ENCODE results near the gene FZD7. TPM values are rescaled to one million over a fixed set of nuclear protein-coding genes. Genes with fewer than 3 reads are reported as not detected.

The FZD7 gene
- total RNA-seq, 2 experiments from 2014 or later: 0.17 to 0.25 TPM

DNA sequence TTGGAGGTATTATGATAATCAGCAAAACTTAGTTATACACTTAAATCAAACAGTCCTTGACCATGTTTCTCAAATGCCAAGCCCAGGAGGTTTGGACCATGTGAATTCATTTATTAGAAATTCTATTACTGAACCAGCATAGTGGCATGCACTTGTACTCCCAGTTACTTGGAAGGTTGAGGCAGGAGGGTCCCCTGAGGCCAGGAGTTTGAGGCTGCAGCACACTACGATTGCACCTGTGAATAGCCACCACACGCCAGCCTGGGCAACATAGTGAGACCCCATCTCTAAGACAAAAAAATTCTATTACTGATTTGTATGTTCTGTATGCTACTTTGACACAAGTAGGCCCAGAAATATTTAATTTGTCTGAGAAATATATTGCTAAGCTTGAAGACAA lies 43.6 kb upstream of the FZD7 start:
- Mint-ChIP-seq H3K9me3 (no peaks in the 10 kb centered on the region), H3K4me1 (ENCODE audit: low read depth) (no peaks in the 10 kb centered on the region), H3K36me3 (ENCODE audit: low read depth) (no peaks in the 10 kb centered on the region), H3K27me3 (peaks cover 3% of the 10 kb centered on the region), H3K4me3 (no peak overlapping the region), H3K27ac (no peak overlapping the region)
- intact Hi-C loops (cut with DNase I, micrococcal nuclease): no loop called here
- TF ChIP-seq, protein P1, sequence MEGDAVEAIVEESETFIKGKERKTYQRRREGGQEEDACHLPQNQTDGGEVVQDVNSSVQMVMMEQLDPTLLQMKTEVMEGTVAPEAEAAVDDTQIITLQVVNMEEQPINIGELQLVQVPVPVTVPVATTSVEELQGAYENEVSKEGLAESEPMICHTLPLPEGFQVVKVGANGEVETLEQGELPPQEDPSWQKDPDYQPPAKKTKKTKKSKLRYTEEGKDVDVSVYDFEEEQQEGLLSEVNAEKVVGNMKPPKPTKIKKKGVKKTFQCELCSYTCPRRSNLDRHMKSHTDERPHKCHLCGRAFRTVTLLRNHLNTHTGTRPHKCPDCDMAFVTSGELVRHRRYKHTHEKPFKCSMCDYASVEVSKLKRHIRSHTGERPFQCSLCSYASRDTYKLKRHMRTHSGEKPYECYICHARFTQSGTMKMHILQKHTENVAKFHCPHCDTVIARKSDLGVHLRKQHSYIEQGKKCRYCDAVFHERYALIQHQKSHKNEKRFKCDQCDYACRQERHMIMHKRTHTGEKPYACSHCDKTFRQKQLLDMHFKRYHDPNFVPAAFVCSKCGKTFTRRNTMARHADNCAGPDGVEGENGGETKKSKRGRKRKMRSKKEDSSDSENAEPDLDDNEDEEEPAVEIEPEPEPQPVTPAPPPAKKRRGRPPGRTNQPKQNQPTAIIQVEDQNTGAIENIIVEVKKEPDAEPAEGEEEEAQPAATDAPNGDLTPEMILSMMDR (IDR thresholded peaks at IDR 0.05): no peak
- H3K36me3 ChIP-seq (ENCODE audit: insufficient read depth, low read length): no peaks in the 10 kb centered on the region
- H3K9me3 ChIP-seq (ENCODE audit: control insufficient read depth in 1 of 2, insufficient read depth in 1 of 2, low read length in 2 of 2): no peaks in the 10 kb centered on the region
- no peaks in the 10 kb centered on the region for H3K4me1 ChIP-seq (ENCODE audit: insufficient read depth, low read length)
- no peak overlapping the region for H3K27ac ChIP-seq (ENCODE audit: low read depth in 1 of 2, low read length in 2 of 2)
- DNase-seq (no peak), ATAC-seq (ENCODE audit: poor library complexity) (no peak)
- no peaks in the 10 kb centered on the region for H3K27me3 ChIP-seq (ENCODE audit: control insufficient read depth in 1 of 2, insufficient read depth in 2 of 2, low read length in 2 of 2)
- CTCF ChIA-PET: no interaction called here
- POLR2A ChIA-PET: no interaction called here
- no peak overlapping the region for H3K4me3 ChIP-seq (ENCODE audit: low read length)

DNA sequence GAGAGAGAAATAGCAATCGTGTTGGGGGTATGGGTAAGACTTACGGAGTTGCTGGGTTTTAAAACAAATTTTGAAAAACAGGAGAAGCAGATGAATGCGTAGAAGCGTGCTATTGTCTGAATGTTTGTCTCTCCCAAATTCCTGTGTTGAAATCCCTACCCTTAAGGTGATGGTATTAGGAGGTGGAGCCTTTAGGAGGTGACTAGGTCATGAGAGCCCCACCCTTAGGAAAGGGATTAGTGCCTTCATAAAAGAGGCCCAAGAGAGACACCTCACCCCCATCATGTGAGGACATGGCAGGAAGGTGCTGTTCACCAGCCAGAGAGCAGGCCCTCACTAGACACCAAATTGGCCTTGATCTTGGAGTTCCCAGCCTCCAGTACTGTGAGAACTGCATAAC lies 40.7 kb upstream of the FZD7 start:
- Mint-ChIP-seq H3K36me3 (ENCODE audit: low read depth) (no peaks in the 10 kb centered on the region), H3K4me3 (no peak overlapping the region), H3K9me3 (no peaks in the 10 kb centered on the region), H3K27ac (no peak overlapping the region), H3K27me3 (peaks cover 4% of the 10 kb centered on the region), H3K4me1 (ENCODE audit: low read depth) (no peaks in the 10 kb centered on the region)
- no peaks in the 10 kb centered on the region for H3K36me3 ChIP-seq (ENCODE audit: insufficient read depth, low read length)
- CTCF ChIA-PET: no interaction called here
- TF ChIP-seq, protein P1 (IDR thresholded peaks at IDR 0.05): no peak
- ATAC-seq (ENCODE audit: poor library complexity): no peak
- no peaks in the 10 kb centered on the region for H3K4me1 ChIP-seq (ENCODE audit: insufficient read depth, low read length)
- H3K4me3 ChIP-seq (ENCODE audit: low read length): no peak overlapping the region
- no peak for DNase-seq
- no peaks in the 10 kb centered on the region for H3K9me3 ChIP-seq (ENCODE audit: control insufficient read depth in 1 of 2, insufficient read depth in 1 of 2, low read length in 2 of 2)
- H3K27me3 ChIP-seq (ENCODE audit: control insufficient read depth in 1 of 2, insufficient read depth in 2 of 2, low read length in 2 of 2): no peaks in the 10 kb centered on the region
- intact Hi-C loops (cut with DNase I, micrococcal nuclease): no loop called here
- H3K27ac ChIP-seq (ENCODE audit: low read depth in 1 of 2, low read length in 2 of 2): no peak overlapping the region
- POLR2A ChIA-PET: no interaction called here

DNA sequence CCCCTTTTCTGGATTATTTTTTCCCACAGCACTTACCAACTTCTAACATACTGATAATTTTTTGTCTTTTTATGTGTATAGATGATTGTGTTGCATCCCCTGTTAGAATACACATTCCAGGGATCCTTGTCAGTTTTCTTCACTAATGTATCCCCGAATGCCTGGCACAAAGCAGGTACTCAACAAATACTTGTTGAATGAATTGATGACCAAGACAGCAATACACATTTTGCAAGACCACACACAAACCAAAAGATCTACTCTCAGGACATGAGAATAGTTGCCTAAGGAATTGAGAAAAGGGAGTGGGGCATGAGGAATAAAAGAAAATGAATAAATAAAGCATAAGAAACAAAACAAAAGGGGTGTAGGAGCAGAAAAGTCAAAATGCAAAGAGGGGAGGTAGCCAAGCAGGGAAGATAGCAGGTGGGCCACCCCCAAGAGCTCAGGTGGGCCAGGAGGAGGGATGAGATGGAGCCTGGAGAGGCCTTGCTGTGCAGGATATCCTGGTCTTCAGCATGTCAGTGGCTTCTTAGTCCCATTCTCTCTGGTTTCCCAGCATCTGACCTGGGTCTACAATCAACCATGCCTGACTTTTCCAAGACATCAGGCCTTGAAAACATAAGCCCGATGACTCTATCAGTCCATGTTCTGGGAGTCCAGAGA lies 38.5 kb upstream of the FZD7 start:
- no peak overlapping the region for H3K4me3 ChIP-seq (ENCODE audit: low read length)
- H3K9me3 ChIP-seq (ENCODE audit: control insufficient read depth in 1 of 2, insufficient read depth in 1 of 2, low read length in 2 of 2): no peaks in the 10 kb centered on the region
- ATAC-seq (ENCODE audit: poor library complexity) (no peak), DNase-seq (no peak)
- no peaks in the 10 kb centered on the region for H3K9me3 Mint-ChIP-seq
- H3K4me1 Mint-ChIP-seq (ENCODE audit: low read depth): no peaks in the 10 kb centered on the region
- H3K36me3 Mint-ChIP-seq (ENCODE audit: low read depth): no peaks in the 10 kb centered on the region
- TF ChIP-seq, protein P1 (IDR thresholded peaks at IDR 0.05): no peak
- H3K36me3 ChIP-seq (ENCODE audit: insufficient read depth, low read length): no peaks in the 10 kb centered on the region
- ChIA-PET POLR2A (no interaction called here), CTCF (no interaction called here)
- intact Hi-C loops (cut with DNase I, micrococcal nuclease): no loop called here
- H3K27me3 ChIP-seq (ENCODE audit: control insufficient read depth in 1 of 2, insufficient read depth in 2 of 2, low read length in 2 of 2): no peaks in the 10 kb centered on the region
- no peak overlapping the region for H3K4me3 Mint-ChIP-seq
- no peak overlapping the region for H3K27ac ChIP-seq (ENCODE audit: low read depth in 1 of 2, low read length in 2 of 2)
- H3K4me1 ChIP-seq (ENCODE audit: insufficient read depth, low read length): no peaks in the 10 kb centered on the region
- H3K27me3 Mint-ChIP-seq: peaks cover 4% of the 10 kb centered on the region
- no peak overlapping the region for H3K27ac Mint-ChIP-seq
